GM12878 (cell line): ENCODE data around the gene VPS16. TPM values are rescaled to one million over a fixed set of nuclear protein-coding genes. Genes with fewer than 3 reads are reported as not detected.

Experiments used
- BACH1 ChIP-seq: fragments of 450-650 bp; IDR thresholded peaks from 2 replicates; pipeline ENCODE4 v1.6.1; 2017; ENCODE audit warnings: mild to moderate bottlenecking, borderline replicate concordance
- BRCA1 ChIP-seq: IDR thresholded peaks from 2 replicates; pipeline ENCODE4 v1.6.1; 2011; ENCODE audit warnings: low read depth, low read length, improper control_type of control experiment
- CBX3 ChIP-seq: fragments of 200-600 bp; sonication (generic); IDR thresholded peaks from 2 replicates; pipeline ENCODE4 v1.6.1; 2016; ENCODE audit warnings: low read depth, borderline replicate concordance
- CREM ChIP-seq: IDR thresholded peaks from 2 replicates; pipeline ENCODE4 v1.6.1; 2014; ENCODE audit warnings: antibody characterized with exemption, low read depth
- IKZF1 ChIP-seq: fragments of 450-650 bp; conservative IDR thresholded peaks from 2 replicates; pipeline ENCODE4 v1.6.1; 2017; ENCODE audit warnings: antibody characterized with exemption, mild to moderate bottlenecking
- MEF2B ChIP-seq: fragments of 450-650 bp; IDR thresholded peaks from 2 replicates; pipeline ENCODE4 v1.6.1; 2018; ENCODE audit warnings: mild to moderate bottlenecking, moderate library complexity; ENCODE audit not compliant: partially characterized antibody, poor library complexity, severe bottlenecking
- NR2F1 ChIP-seq: fragments of 450-650 bp; conservative IDR thresholded peaks from 2 replicates; pipeline ENCODE4 v1.6.1; 2017; ENCODE audit warnings: mild to moderate bottlenecking
- PBX3 ChIP-seq: IDR thresholded peaks from 2 replicates; pipeline ENCODE4 v1.6.1; 2011; ENCODE audit warnings: mild to moderate bottlenecking, low read depth, low read length, moderate library complexity; ENCODE audit not compliant: insufficient replicate concordance
- STAT1 ChIP-seq: fragments of 450-650 bp; conservative IDR thresholded peaks from 2 replicates; pipeline ENCODE4 v1.6.1; 2014; ENCODE audit warnings: antibody characterized with exemption, mild to moderate bottlenecking
- SUPT20H ChIP-seq: IDR thresholded peaks from 2 replicates; pipeline ENCODE4 v1.6.1; 2011; ENCODE audit warnings: low read depth, mild to moderate bottlenecking, low read length, moderate library complexity, borderline replicate concordance; ENCODE audit not compliant: control insufficient read depth
- TAF1 ChIP-seq: IDR thresholded peaks from 2 replicates; pipeline ENCODE4 v1.6.1; 2011; ENCODE audit warnings: mild to moderate bottlenecking, low read depth, low read length, borderline replicate concordance
- ZNF24 ChIP-seq: fragments of 450-650 bp; IDR thresholded peaks from 2 replicates; pipeline ENCODE4 v1.6.1; 2017; ENCODE audit warnings: antibody characterized with exemption, mild to moderate bottlenecking
- polyA plus RNA-seq, 11 experiments: library from polyadenylated mRNA; depleted of rRNA in 4 of 11; unstranded in 6 of 11; stranded (reverse) in 5 of 11; fragments of >200 nt; fragmentation: Nextera tagmentation in 4 of 11; fragmentation: Illumina TruSeq in 1 of 11; extraction: Ambion mirVana in 4 of 11; extraction: Trizol in 1 of 11; gene quantifications; 1 replicate in 1 of 11; 2 replicates in 10 of 11; pipeline versions ENCODE4 v1.2.1 to v1.2.3, GENCODE V29; 2011 to 2016; ENCODE audit warnings: inconsistent platforms in 2 of 11, missing spikeins in 2 of 11, low read depth in 1 of 11
- total RNA-seq, 4 experiments: library from RNA; depleted of rRNA in 3 of 4; stranded (reverse); fragments of >200 nt in 3 of 4; fragmentation: Illumina TruSeq in 1 of 4; extraction: Trizol in 1 of 4; gene quantifications; 2 replicates each; pipeline versions ENCODE4 v1.2.1 to v1.2.3, GENCODE V29; 2013 to 2021
- TF ChIP-seq, protein P1 (sequence below): IDR thresholded peaks from 2 replicates; pipeline ENCODE4 v1.6.1; 2012; ENCODE audit warnings: low read depth, low read length, improper control_type of control experiment

Gene VPS16
- total and polyA plus RNA-seq, 10 of the 15 experiments (the other 5 are each of a cell fraction or from before 2014, with no cell fraction given): 8.4 to 37.5 (median 26.4) TPM

DNA sequence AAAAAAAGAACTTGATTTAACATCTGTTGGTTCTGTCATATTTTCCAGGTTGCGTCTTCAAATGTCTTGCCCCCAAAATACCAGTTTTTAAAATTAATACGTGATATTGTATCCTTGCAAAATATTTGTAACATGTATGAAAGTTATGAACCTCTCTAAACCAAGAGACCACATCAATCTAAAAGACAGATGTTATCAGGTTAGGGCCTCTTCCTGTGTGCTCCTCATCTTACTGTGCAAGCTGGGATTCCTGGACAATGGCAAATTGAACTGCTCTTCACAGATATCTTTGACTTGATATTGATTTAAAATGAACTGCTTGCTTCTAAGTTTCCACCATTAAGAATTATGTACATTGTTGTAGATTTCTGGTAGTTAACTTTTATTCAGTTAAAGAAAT lies 14.8 kb upstream of the VPS16 start (continued):
- TF ChIP-seq BACH1 (no peak), BRCA1 (no peak), IKZF1 (no peak), PBX3 (no peak), NR2F1 (no peak), TAF1 (no peak), ZNF24 (no peak), SUPT20H (no peak), CREM (no peak), CBX3 (no peak), STAT1 (no peak), MEF2B (no peak)
- TF ChIP-seq, protein P1, sequence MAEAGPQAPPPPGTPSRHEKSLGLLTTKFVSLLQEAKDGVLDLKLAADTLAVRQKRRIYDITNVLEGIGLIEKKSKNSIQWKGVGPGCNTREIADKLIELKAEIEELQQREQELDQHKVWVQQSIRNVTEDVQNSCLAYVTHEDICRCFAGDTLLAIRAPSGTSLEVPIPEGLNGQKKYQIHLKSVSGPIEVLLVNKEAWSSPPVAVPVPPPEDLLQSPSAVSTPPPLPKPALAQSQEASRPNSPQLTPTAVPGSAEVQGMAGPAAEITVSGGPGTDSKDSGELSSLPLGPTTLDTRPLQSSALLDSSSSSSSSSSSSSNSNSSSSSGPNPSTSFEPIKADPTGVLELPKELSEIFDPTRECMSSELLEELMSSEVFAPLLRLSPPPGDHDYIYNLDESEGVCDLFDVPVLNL: no peak
